Measurements from ENCODE around the gene TMEM255B. TPM values are rescaled to one million over a fixed set of nuclear protein-coding genes. Genes with fewer than 3 reads are reported as not detected.

Gene TMEM255B
- total RNA-seq, 1 experiment from 2014 or later, result 7.7 TPM

GRCh38 chr13:113754691-113755090 lies 4.3 kb upstream of the TMEM255B start:
- H3K27me3 ChIP-seq (ENCODE audit: insufficient read depth, low read length), result no peaks in the 10 kb centered on the region
- no peak overlapping the region for H3K9ac ChIP-seq (ENCODE audit: low read length)
- H3K79me2 ChIP-seq (ENCODE audit: insufficient read depth, low read length), result no peaks in the 10 kb centered on the region
- H4K20me1 ChIP-seq (ENCODE audit: insufficient read depth), result no peaks in the 10 kb centered on the region
- H3K9me2 ChIP-seq (ENCODE audit: insufficient read depth), result no peaks in the 10 kb centered on the region
- DNase-seq (ENCODE audit: low read depth, low spot score) (no peak), ATAC-seq (no peak)
- H3K4me2 ChIP-seq (ENCODE audit: low read length), result no peak overlapping the region
- no peak overlapping the region for H2AFZ ChIP-seq (ENCODE audit: low read depth, low read length, poor library complexity, severe bottlenecking)
- BruUV-seq (replicated peaks), result no TSS peak
- intact Hi-C loops (cut with micrococcal nuclease), result no loop called here
- ChIA-PET POLR2A (no interaction called here), CTCF (no interaction called here), RAD21 (ENCODE audit: low non-redundant PET in 1 of 2, low total read pairs in 2 of 2, uncharacterized antibody in 2 of 2, unreplicated experiment in 2 of 2) (no interaction called here)
- TF ChIP-seq EZH2 (IDR thresholded peaks at IDR 0.05) (no peak), SP1 (IDR thresholded peaks at IDR 0.05; ENCODE audit: low read depth) (no peak), ZBTB33 (IDR thresholded peaks at IDR 0.05; ENCODE audit: extremely low read depth, insufficient replicate concordance, low read length) (no peak), EGR1 (IDR thresholded peaks at IDR 0.05; ENCODE audit: low read depth) (no peak), CEBPB (IDR thresholded peaks at IDR 0.05; ENCODE audit: low read depth) (no peak), REST (IDR thresholded peaks at IDR 0.05; ENCODE audit: low read depth) (no peak), YY1 (IDR thresholded peaks at IDR 0.05; ENCODE audit: extremely low read depth, insufficient replicate concordance, low read depth, low read length) (no peak), MAX (IDR thresholded peaks at IDR 0.05) (no peak), FOSL1 (IDR thresholded peaks at IDR 0.05; ENCODE audit: low read depth) (no peak), CTCF (IDR thresholded peaks at IDR 0.05 in 2 of 3, conservative IDR thresholded peaks at IDR 0.05 in 1 of 3; ENCODE audit: borderline replicate concordance in 1 of 3, insufficient read depth in 1 of 3, low read depth in 2 of 3, low read length in 2 of 3) (no peak), RAD21 (IDR thresholded peaks at IDR 0.05; ENCODE audit: low read depth) (no peak), CBX3 (IDR thresholded peaks at IDR 0.05; ENCODE audit: low read depth) (no peak), ZFX (IDR thresholded peaks at IDR 0.05) (no peak), POLR2AphosphoS5 (IDR thresholded peaks at IDR 0.05; ENCODE audit: low read depth, low read length) (no peak), ELF1 (IDR thresholded peaks at IDR 0.05; ENCODE audit: borderline replicate concordance, low read depth) (no peak), ATF3 (IDR thresholded peaks at IDR 0.05) (no peak), SRF (IDR thresholded peaks at IDR 0.05; ENCODE audit: low read depth) (no peak), POLR2A (IDR thresholded peaks at IDR 0.05; ENCODE audit: borderline replicate concordance, extremely low read depth, insufficient read depth, insufficient read length) (no peak), JUND (IDR thresholded peaks at IDR 0.05) (no peak)
- peaks cover 0 to 8% of the 10 kb centered on the region in 2 experiments; a peak in 1 of 4 replicates for H3K9me3 ChIP-seq (ENCODE audit: control insufficient read depth in 1 of 2, insufficient read depth in 1 of 2, low read depth in 1 of 2, low read length in 2 of 2)
- H3K4me1 ChIP-seq (ENCODE audit: control insufficient read depth in 1 of 2, insufficient read depth in 2 of 2, low read length in 2 of 2), result peaks cover 3 to 14% of the 10 kb centered on the region in 2 experiments
- no peaks in the 10 kb centered on the region for H3K36me3 ChIP-seq (ENCODE audit: control insufficient read depth in 1 of 2, insufficient read depth in 2 of 2, low read length in 2 of 2)
- no peak overlapping the region for H3K27ac ChIP-seq (ENCODE audit: low read depth, low read length)
- H3K4me3 ChIP-seq (replicated peaks in 1 of 2; ENCODE audit: low read depth in 1 of 2, low read length in 2 of 2), result no peak overlapping the region
